Neural cell (in vitro differentiated cells): ENCODE data around the gene TOP1. TPM values are rescaled to one million over a fixed set of nuclear protein-coding genes. Genes with fewer than 3 reads are reported as not detected.

ENCODE experiments used
- H2AFZ ChIP-seq: fragments of 200-600, 300-800 bp; sonication (generic), shearing (Covaris generic); 2 replicates; pipeline ENCODE4 v1.6.0; 2014; ENCODE audit warnings: low read depth, mild to moderate bottlenecking, antibody characterized with exemption, low read length, moderate library complexity
- H3F3A ChIP-seq: fragments of 200-600 bp; shearing (Covaris generic); 2 replicates; pipeline ENCODE4 v1.6.1; 2016; ENCODE audit warnings: mild to moderate bottlenecking, moderate library complexity, mixed read lengths, antibody characterized with exemption, low read length; ENCODE audit not compliant: insufficient read depth, poor library complexity, severe bottlenecking
- H3K27ac ChIP-seq: fragments of 200-600, 300-800 bp; sonication (generic), shearing (Covaris generic); 2 replicates; pipeline ENCODE4 v1.5.1; 2014; ENCODE audit warnings: mild to moderate bottlenecking, low read length, moderate library complexity
- H3K27me3 ChIP-seq: fragments of 300-800, 200-600 bp; sonication (generic), shearing (Covaris generic); 2 replicates; pipeline ENCODE4 v1.6.0; 2014; ENCODE audit warnings: mild to moderate bottlenecking, low read depth, low read length, moderate library complexity; ENCODE audit not compliant: insufficient read depth
- H3K36me3 ChIP-seq: fragments of 300-800, 200-600 bp; sonication (generic), shearing (Covaris generic); 2 replicates; pipeline ENCODE4 v1.5.1; 2014; ENCODE audit warnings: mild to moderate bottlenecking, antibody characterized with exemption, low read length, moderate library complexity; ENCODE audit not compliant: insufficient read depth
- H3K4me2 ChIP-seq: fragments of 300-800, 200-600 bp; sonication (generic), shearing (Covaris generic); 2 replicates; pipeline ENCODE4 v1.6.0; 2014; ENCODE audit warnings: mild to moderate bottlenecking, low read length
- H3K4me3 ChIP-seq: fragments of 300-800, 200-600 bp; sonication (generic), shearing (Covaris generic); 2 replicates; pipeline ENCODE4 v1.5.1; 2014; ENCODE audit warnings: mild to moderate bottlenecking, low read length, moderate library complexity
- H3K79me2 ChIP-seq: fragments of 200-600 bp; shearing (Covaris generic); replicated peaks from 2 replicates; pipeline ENCODE4 v1.6.0; 2014; ENCODE audit warnings: mild to moderate bottlenecking, low read length, moderate library complexity; ENCODE audit not compliant: insufficient read depth
- H3K9ac ChIP-seq: fragments of 300-800, 200-600 bp; sonication (generic), shearing (Covaris generic); 2 replicates; pipeline ENCODE4 v1.6.1; 2016; ENCODE audit warnings: mild to moderate bottlenecking, low read length, mixed read lengths
- H3K9me2 ChIP-seq: fragments of 200-600 bp; shearing (Covaris generic); 2 replicates; pipeline ENCODE4 v1.6.1; 2016; ENCODE audit warnings: mild to moderate bottlenecking, low read length, mixed read lengths; ENCODE audit not compliant: insufficient read depth
- H3K9me3 ChIP-seq: fragments of 200-600, 300-800 bp; sonication (generic), shearing (Covaris generic); 2 replicates; pipeline ENCODE4 v1.6.1; 2016; ENCODE audit warnings: mild to moderate bottlenecking, mixed run types, low read length, moderate library complexity, mixed read lengths
- H4K20me1 ChIP-seq: fragments of 200-600 bp; shearing (Covaris generic); 2 replicates; pipeline ENCODE4 v1.6.1; 2016; ENCODE audit warnings: mild to moderate bottlenecking, mixed run types; ENCODE audit not compliant: insufficient read depth
- EP300 ChIP-seq: fragments of 450-650 bp; conservative IDR thresholded peaks from 2 replicates; pipeline ENCODE4 v1.6.1; 2014; ENCODE audit warnings: antibody characterized with exemption, mild to moderate bottlenecking, moderate library complexity; ENCODE audit not compliant: poor library complexity, severe bottlenecking
- EZH2 ChIP-seq: fragments of 200-600, 300-800 bp; shearing (Covaris generic), sonication (generic); IDR thresholded peaks from 2 replicates; pipeline ENCODE4 v1.6.1; 2014; ENCODE audit warnings: antibody characterized with exemption, low read length, borderline replicate concordance, mild to moderate bottlenecking; ENCODE audit not compliant: insufficient read depth, poor library complexity, severe bottlenecking
- MXI1 ChIP-seq: fragments of 450-650 bp; conservative IDR thresholded peaks from 2 replicates; pipeline ENCODE4 v1.6.1; 2014; ENCODE audit warnings: antibody characterized with exemption, mild to moderate bottlenecking; ENCODE audit not compliant: poor library complexity, severe bottlenecking
- POLR2AphosphoS5 ChIP-seq: IDR thresholded peaks from 2 replicates; pipeline ENCODE4 v1.6.1; 2012
- RAD21 ChIP-seq: fragments of 450-650 bp; conservative IDR thresholded peaks from 2 replicates; pipeline ENCODE4 v1.6.1; 2014; ENCODE audit warnings: antibody characterized with exemption, mild to moderate bottlenecking, moderate library complexity
- SMC3 ChIP-seq: fragments of 450-650 bp; conservative IDR thresholded peaks from 2 replicates; pipeline ENCODE4 v1.6.1; 2014; ENCODE audit warnings: antibody characterized with exemption, mild to moderate bottlenecking, moderate library complexity; ENCODE audit not compliant: poor library complexity
- TAF1 ChIP-seq: IDR thresholded peaks from 2 replicates; pipeline ENCODE4 v1.6.1; 2012; ENCODE audit warnings: low read depth
- polyA plus RNA-seq: library from polyadenylated mRNA; depleted of rRNA; stranded (reverse); fragments of >200 nt; gene quantifications from 2 replicates; pipeline ENCODE4 v1.2.3, GENCODE V29; 2014
- TF ChIP-seq, protein P1 (sequence below): IDR thresholded peaks from 2 replicates; pipeline ENCODE4 v1.6.1; 2012; ENCODE audit warnings: borderline replicate concordance
- TF ChIP-seq, protein P2 (sequence below): fragments of 450-650 bp; IDR thresholded peaks from 2 replicates; pipeline ENCODE4 v1.5.1; 2014; ENCODE audit warnings: antibody characterized with exemption, mild to moderate bottlenecking, moderate library complexity; ENCODE audit not compliant: poor library complexity, severe bottlenecking

TOP1 gene
- polyA plus RNA-seq, 1 donor from 2014 or later, result 33.2 TPM

DNA sequence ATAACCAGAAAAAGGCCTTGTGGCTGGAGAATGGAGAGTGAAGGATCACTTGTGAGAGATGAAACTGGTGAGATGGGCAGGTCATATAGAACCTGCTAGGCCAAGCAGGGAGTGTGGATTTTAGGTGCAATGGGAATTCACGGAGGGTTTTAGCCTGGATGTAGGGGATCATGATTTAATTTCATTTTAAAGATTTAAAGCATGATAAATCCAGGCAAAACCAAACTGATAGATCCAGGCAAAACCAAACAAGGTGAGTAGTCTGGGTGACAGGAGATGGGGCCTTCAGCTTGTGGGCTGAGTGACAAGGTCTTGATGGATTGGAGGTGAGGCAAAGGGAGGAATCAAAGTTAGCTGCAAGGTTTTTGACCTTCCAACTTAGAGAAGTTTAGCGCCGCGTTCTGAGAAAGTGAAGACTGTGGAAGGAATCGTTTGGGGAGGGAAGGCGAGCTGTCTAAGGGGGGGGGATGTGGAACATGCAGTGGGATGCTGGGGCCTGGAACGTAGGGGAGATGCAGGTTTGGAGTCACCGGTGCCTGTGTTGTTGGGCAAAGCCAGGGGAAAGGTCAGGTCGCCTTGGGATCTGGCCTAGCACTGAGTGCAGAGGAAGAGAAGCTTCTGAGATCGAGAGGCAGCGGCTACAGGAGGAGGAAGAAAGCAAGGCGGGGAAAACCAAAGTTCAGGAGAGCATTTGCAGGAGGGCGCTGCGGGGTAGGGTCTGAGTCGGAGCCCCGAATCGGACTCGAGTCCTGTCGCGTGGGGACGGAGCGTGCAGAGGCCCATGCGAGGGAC is 107.5 kb downstream of the TOP1 start:
- peak overlapping the region; percentile 85 for H3K27ac ChIP-seq
- TF ChIP-seq TAF1 (no peak), RAD21 (no peak), SMC3 (no peak), EP300 (no peak), MXI1 (no peak)
- H3K9me2 ChIP-seq, result no peaks in the 10 kb centered on the region
- H4K20me1 ChIP-seq, result peaks cover 15% of the 10 kb centered on the region
- peak overlapping the region; percentile 46 for H3K4me2 ChIP-seq
- H3K9ac ChIP-seq, result peak overlapping the region; percentile 95
- H3K27me3 ChIP-seq, result no peaks in the 10 kb centered on the region
- H3K36me3 ChIP-seq, result no peaks in the 10 kb centered on the region
- peaks cover 36% of the 10 kb centered on the region for H3K79me2 ChIP-seq
- H3F3A ChIP-seq, result no peaks in the 10 kb centered on the region
- H3K9me3 ChIP-seq, result no peaks in the 10 kb centered on the region
- H2AFZ ChIP-seq, result peak overlapping the region; percentile 25
- peak overlapping the region; percentile 87 for H3K4me3 ChIP-seq

DNA sequence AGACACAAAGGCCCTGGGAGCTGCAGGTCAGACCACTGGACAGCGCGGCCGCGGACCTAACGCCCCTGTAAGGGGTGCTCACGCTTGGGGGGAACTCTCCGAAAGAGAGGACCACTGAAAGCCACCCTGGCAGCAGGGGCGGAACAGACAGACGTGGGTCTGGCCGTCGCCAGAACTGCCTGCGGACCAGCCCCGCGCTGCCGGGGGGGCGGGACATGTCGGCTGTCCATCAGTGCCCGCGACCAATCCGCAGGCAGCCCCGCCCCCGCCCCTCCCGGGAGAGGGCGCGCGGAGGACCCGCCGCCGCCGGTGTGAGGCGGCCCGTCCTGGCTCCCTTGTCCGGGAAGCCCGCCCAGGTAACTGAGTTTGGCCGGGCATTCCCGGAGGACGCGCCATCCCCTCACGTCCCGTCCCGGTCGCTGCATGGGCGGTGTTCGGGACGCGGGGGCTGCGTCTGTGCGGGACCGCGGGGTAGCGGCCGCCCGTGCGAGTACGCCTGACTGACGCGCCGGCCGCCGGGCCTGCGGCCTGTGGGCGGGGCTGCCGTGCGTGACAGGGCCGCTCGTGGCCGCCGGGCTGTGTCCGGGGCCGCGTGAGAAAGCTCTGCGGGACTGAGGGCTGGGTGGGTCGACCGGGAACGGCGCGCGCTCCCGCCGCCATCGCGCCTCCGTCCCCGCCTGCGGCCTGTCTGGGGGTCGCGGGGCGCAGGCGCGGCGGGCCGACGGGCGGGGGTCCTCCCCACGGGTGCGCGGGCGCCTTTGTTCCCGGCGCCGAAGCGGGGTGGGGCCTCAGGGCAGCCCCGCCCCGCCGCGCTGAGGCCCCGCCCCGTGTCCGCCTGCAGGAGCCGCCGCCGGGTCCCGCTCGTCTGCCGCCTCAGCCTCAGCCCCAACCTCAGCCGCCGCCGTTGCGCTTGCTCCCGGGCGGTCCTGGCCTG is 108.3 kb downstream of the TOP1 start, which contains the start of gene PLCG1:
PLCG1 (plus strand) TSS at position 864 of the 934 bp plus-strand sequence. CDS start 99 bp downstream, outside the sequence.
- Histone ChIP-seq H3K4me3 (peak within 1 kb of the TSS; percentile 87), H3K4me2 (peak within 1 kb of the TSS; percentile 81), H3K9ac (peak within 1 kb of the TSS; percentile 95), H2AFZ (peak within 1 kb of the TSS; percentile 25), H3F3A (no peaks in the 10 kb centered on the region), H3K79me2 (peaks cover 45% of the 10 kb centered on the region), H3K27ac (peak within 1 kb of the TSS; percentile 85), H3K9me2 (no peaks in the 10 kb centered on the region), H4K20me1 (peaks cover 22% of the 10 kb centered on the region), H3K36me3 (no peaks in the 10 kb centered on the region), H3K9me3 (no peaks in the 10 kb centered on the region), H3K27me3 (no peaks in the 10 kb centered on the region)
- TF ChIP-seq, protein P1, sequence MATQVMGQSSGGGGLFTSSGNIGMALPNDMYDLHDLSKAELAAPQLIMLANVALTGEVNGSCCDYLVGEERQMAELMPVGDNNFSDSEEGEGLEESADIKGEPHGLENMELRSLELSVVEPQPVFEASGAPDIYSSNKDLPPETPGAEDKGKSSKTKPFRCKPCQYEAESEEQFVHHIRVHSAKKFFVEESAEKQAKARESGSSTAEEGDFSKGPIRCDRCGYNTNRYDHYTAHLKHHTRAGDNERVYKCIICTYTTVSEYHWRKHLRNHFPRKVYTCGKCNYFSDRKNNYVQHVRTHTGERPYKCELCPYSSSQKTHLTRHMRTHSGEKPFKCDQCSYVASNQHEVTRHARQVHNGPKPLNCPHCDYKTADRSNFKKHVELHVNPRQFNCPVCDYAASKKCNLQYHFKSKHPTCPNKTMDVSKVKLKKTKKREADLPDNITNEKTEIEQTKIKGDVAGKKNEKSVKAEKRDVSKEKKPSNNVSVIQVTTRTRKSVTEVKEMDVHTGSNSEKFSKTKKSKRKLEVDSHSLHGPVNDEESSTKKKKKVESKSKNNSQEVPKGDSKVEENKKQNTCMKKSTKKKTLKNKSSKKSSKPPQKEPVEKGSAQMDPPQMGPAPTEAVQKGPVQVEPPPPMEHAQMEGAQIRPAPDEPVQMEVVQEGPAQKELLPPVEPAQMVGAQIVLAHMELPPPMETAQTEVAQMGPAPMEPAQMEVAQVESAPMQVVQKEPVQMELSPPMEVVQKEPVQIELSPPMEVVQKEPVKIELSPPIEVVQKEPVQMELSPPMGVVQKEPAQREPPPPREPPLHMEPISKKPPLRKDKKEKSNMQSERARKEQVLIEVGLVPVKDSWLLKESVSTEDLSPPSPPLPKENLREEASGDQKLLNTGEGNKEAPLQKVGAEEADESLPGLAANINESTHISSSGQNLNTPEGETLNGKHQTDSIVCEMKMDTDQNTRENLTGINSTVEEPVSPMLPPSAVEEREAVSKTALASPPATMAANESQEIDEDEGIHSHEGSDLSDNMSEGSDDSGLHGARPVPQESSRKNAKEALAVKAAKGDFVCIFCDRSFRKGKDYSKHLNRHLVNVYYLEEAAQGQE, result peak; percentile 56
- TF ChIP-seq EP300 (peak; percentile 77), RAD21 (no peak), EZH2 (no peak), TAF1 (peak; percentile 55), SMC3 (no peak), MXI1 (peak; percentile 78), POLR2AphosphoS5 (peak; percentile 96)
- TF ChIP-seq, protein P2, sequence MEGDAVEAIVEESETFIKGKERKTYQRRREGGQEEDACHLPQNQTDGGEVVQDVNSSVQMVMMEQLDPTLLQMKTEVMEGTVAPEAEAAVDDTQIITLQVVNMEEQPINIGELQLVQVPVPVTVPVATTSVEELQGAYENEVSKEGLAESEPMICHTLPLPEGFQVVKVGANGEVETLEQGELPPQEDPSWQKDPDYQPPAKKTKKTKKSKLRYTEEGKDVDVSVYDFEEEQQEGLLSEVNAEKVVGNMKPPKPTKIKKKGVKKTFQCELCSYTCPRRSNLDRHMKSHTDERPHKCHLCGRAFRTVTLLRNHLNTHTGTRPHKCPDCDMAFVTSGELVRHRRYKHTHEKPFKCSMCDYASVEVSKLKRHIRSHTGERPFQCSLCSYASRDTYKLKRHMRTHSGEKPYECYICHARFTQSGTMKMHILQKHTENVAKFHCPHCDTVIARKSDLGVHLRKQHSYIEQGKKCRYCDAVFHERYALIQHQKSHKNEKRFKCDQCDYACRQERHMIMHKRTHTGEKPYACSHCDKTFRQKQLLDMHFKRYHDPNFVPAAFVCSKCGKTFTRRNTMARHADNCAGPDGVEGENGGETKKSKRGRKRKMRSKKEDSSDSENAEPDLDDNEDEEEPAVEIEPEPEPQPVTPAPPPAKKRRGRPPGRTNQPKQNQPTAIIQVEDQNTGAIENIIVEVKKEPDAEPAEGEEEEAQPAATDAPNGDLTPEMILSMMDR, result no peak
